ENCODE results near the gene AURKA.

DNA sequence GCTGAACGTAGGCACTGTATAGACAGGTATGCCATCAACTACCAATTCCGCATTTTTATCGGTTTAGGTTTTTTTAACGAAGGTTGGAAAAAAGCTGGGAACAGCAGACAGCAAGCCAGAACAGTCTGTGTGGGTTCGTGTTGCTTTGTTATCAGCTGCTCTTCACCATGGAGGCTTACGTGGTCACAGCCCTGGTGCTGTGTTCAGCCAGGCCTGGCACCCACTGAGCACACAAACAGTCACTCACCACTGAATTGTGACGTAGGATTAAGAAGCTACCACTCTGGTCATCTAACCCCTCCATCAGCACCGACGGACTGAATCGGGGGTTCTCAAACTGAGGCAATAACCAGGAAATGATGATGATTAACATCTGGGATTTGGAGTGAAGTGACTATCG lies 20.0 kb downstream of the AURKA start:
- TF ChIP-seq CTCF (conservative IDR thresholded peaks at IDR 0.05): no peak
- TF ChIP-seq ZFX (IDR thresholded peaks at IDR 0.05): no peak
